Measurements from ENCODE around the gene LMNA.
A peak's percentile ranks its signal among the peaks of the same experiment; 100 is the strongest.

The LMNA gene

DNA sequence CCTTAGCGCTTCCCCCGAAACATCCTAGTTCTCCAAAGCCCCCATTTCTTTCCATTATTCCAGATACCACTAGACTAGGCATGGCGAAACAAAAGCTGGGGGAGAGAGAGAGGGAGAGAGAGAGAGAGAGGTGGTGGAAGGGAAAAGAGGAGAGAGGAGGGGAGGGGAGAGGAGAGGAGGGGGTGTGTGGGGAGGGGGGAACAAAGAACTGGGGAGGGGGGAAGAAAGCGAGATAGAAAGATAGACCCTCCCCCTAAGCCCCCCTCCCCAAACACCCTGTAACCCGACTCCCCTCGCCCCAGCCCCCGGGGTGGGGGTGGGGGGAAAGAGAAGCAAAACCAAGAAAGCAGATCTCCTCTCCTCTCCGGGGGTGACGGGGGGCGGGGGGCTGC is 32.6 kb upstream of the LMNA start:
- DNase-seq (ENCODE audit: low read depth in 2 of 3, low spot score in 2 of 3): no peak

- DNase-seq (ENCODE audit: low read depth in 2 of 3, low spot score in 2 of 3): no peak
These were observed 32.0 kb upstream of the LMNA start, which contains the start of gene MEX3A for GRCh38 chr1:156082309-156083091. MEX3A (minus strand) TSS chr1:156082465; CDS start chr1:156081998, 467 bp downstream.

DNA sequence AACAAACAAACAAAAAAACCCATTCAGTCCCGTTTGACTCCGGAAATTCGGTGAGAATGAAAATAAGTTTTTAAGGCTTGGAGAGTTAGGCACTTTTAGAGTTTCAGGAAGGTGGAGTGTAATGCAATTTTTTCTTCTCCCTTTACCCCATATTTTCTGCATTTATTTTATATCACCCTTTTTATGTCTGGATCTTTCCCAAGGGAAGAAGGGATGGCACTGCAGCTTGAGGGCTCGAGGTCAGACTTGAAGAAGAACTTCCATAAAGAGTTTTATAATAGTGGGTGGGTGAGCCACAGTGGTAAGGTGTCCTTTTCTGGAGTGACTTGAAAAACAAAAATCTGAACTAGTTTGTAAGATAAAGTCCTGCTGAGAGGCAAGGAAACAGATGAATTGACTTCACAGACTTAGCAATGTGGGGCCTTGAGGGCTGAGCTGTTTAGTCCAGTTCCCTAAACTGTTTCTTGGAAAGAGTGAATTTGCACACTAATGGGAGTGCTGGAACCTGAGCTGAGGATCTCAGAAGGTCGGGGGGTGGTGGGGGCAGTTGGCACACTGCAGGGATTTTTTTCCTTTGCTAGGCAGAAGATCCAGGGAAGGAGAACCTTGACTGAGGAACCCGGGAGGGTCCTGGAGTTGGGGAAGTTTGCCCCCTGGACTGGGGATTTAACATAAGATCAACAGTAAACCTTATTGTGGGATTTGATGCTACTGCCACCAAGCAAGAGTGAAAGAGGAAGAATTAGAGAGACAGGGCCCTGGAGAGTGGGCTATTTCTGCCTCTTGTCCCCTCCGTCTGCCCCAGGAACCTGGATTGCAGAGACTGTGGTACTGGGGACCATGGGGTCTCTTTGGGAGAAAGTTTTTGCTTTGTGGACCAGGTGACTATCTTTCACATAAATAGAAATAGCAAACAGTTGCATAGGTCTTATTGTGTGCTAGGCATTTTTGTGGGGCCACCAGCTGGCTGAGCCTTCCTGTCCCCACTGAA is 30.4 kb upstream of the LMNA start:
- DNase-seq (ENCODE audit: low read depth in 2 of 3, low spot score in 2 of 3): no peak

DNA sequence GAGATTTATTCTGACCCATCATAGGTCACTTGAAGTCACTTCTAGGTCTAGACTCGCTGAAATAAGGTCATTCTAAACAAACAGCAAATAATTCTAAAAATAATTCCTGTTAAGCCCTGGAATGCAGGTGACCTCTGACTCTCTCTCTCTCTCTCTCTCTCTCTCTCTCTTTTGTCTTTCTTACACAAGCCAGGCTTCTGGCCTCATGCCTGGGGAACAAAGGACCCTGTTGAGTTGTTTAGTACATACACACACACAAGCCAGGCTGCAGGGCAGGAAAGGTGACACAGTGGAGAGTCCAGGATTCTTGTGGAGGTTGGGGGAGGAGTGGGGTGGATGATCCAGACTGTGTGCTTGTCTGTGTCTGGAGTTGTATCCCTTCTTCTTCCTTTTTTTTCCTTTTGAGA is 28.3 kb upstream of the LMNA start:
- DNase-seq (ENCODE audit: low read depth in 2 of 3, low spot score in 2 of 3): no peak

GRCh38 chr1:156089704-156090103 is 24.8 kb upstream of the LMNA start:
- DNase-seq (ENCODE audit: low read depth in 2 of 3, low spot score in 2 of 3): no peak

GRCh38 chr1:156090138-156090839 is 24.2 kb upstream of the LMNA start:
- DNase-seq (ENCODE audit: low read depth in 2 of 3, low spot score in 2 of 3): no peak

DNA sequence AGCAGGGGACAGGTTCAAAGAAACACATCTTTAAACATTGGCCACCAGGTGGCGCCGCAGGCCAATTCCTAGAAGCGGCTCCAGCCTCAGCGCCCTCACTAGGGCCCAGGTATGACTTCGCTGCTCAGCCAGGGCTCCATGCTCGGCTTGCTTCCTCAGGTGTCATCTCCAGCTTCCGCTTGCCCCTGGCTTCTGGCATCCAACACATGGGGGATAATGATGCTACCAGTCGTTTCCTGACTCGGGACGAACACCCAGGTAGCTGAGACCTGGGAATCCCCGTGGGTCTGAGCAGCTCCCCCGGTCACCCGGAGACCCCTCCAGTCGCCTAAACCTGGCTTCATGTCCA is 23.7 kb upstream of the LMNA start:
- peak; percentile 61 to 91 (median 89) for DNase-seq (ENCODE audit: low read depth in 2 of 3, low spot score in 2 of 3)

DNA sequence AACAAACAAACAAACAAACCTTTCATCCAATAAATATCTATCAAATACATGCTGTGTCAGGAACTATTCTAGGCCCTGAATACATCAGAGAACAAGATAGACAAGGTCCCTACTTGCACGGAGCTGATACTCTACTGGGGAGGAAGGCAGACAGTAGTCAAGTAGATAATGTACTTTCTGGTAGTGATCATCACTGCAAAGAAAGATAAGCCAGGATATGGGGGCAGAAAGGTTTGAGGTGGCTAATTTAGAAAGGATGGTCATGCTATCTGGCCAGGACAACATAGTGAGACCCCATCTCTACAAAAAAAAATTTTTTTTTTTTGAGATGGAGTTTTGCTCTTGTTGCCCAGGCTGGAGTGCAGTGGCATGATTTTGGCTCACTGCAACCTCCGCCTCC is 22.9 kb upstream of the LMNA start:
- DNase-seq (ENCODE audit: low read depth in 2 of 3, low spot score in 2 of 3): no peak

DNA sequence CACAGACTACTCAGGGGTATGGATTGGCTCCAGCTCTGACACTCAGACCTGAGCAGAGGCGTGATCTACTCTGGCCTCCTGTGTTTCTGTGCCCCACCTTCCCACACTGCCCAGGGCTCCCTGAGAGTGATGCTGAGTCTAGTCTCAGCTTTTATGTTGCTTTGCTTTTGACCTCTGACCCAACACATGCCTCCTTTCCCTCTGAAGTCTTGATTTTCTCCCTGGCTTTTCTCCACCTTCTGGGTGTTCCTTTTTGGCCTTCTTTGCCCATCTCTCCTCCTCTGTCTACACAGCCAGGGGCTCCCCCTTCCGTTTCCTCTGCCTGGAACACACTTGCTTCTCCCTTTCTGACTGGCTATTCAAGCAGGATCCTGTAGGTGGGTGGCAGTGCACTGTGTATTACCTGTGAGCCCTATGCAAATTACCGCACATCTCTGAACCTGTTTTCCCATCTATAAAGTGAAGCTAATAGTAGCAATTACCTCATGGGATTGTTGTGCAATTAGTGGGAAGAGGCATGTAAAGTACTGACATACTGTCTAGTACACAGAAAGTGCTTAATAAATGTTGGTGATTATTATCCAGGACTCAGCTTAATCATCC is 18.5 kb upstream of the LMNA start:
- no peak for DNase-seq (ENCODE audit: low read depth in 2 of 3, low spot score in 2 of 3)

DNA sequence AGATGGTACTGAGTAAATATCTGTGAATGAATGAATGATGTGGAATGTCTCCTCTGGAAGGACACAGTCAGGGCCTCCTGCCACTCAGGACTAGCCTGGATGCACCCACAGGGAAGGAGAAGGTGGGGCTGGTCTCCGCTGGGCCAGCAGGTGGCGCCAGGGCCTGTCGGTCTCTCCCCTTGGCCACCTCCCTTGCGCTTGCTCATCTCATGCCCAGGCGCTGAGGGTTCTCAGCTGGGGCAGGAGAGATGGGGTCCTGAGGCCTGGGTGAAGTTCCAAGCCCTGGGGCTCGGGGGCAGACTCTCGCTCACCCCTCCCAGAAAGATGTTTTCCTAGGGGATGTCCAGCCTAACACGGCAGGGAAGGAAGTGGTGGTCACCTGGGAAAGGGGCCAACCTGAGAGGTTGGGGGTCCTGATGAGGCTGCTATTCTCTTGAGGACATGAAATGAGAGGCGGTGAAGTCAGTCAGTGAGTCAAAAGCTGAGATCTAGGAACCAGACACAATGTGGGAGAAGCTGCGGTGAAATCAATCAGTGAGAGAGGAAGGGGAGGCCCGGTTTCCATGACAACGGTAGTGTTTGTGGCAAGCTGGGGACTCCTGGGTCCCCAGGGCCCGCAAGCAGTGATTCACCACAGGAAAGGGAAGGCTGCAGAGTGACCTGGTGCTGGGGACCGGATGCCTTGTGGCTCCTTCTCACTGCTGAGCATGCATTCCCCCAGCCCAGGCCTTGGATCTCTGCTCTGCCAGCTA is 17.7 kb upstream of the LMNA start:
- peak; percentile 78 to 82 (median 81) for DNase-seq (ENCODE audit: low read depth in 2 of 3, low spot score in 2 of 3)

DNA sequence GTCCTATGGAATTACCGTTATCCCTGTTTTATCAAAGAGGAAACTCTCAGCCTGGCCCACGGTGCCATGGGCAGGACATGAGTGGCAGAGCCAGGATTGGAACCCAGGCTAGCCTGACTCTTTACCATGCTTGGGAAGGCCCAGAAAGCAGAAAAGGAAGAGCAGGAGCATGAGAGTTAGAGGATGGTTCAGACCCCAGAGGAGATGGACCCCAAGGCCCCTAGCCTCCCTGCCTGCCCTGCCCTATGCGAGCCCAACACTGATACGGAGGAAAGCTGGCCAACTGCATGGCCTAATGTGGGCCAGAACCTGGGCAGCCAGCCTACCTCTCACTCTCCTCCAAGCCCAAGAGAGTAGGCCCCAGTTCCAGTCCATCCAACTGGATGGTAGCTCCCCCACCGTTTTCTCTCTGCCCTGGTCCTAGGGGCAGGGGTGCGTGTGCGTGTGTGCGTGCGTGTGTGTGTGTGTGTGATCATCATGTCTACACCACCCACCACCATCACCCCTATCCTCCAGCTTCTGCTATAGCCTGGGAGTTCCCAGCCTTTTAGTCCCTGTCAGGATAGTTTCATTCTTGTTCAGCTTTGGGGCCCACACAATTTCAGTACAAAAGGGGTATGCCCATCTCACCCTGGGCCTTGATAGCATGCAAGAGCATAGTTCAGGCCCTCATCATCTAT is 16.9 kb upstream of the LMNA start:
- peak in 1 of 3 experiments; percentile 36 for DNase-seq (ENCODE audit: low read depth in 2 of 3, low spot score in 2 of 3)

DNA sequence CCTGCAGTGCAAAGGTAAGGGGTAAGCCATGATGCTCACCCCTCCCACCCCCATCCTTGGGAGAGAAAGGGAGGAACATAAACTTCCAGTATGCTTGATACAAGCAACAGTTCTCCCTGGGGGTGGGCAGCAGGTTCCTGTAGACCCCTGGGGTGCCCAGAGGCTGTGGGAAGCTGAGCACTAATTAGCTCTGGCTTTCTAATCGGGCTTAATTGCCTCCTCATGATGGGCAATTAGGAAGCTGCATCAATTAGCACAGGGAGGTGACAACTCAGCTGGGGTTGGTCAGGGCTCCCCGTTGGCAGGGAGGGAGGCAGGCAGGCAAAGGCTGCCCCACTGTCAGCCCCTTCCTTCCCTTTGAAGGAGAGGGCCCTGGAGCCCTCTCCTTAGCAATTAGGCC is 15.7 kb upstream of the LMNA start:
- DNase-seq (ENCODE audit: low read depth in 2 of 3, low spot score in 2 of 3): no peak

DNA sequence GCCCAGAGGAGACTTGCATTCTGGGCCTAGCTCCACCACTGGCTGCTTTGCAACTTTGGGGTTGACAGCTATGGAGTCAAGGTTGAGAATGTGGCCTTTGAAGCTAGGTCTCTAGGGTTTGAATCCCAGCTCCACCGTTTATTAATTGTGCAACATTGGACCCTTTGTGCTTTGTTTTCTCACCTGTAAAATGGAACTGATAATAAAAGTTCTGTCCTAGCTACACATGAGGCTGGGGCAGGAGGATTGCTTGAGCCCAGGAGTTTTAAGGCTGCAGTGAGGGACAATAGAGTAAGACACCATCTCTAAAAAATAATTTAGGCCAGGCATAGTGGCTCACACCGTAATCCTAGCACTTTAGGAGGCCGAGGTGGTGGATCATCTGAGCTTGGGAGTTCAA is 15.2 kb upstream of the LMNA start:
- DNase-seq (ENCODE audit: low read depth in 2 of 3, low spot score in 2 of 3): no peak

- DNase-seq (ENCODE audit: low read depth in 2 of 3, low spot score in 2 of 3): no peak
These were observed 14.1 kb upstream of the LMNA start for GRCh38 chr1:156100205-156100995.

GRCh38 chr1:156101880-156102279 is 12.6 kb upstream of the LMNA start:
- no peak for DNase-seq (ENCODE audit: low read depth in 2 of 3, low spot score in 2 of 3)

DNA sequence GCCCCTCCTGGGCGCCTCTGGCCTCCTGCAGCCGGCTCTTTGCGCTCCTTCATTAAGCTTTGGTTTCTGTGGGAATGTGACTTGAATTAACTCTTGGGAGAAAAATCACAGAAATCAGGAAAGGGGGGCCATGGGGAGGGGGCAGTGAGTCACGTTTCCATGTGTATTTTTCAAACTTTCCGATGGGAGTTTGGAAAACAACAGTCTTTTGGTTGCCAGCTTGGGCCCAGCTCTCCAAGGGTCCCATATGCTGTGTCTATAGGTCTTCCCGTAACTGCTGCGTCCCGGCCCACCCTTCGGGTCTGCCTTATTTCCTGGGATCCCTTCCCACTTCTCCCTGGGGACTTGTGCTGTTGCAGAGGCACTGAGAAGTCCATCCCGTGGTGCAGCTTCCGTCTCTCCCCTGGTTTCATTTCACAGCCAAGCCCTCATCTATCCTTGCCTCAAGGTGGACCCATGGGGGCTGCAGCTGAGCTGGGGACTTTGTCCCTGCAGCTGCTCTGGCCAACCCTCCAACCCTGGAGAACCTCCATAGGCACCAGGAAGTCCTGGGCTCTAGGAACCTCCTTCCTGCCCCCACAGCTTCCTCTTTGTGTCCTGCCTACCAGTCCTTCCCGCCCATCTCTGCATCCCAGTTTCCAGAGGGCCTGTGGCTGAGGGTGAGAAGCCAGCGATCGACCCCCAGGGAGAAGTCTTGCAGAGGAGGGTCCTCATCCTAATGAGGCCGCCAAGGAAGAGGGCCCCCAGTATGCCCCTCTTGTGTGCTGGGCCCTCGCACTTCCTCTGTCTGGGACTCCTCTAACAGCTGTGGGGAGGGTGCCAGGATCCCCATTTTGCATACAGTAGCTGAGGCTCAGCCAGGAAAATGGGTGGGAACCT is 11.6 kb upstream of the LMNA start:
- DNase-seq (ENCODE audit: low read depth in 2 of 3, low spot score in 2 of 3): no peak

DNA sequence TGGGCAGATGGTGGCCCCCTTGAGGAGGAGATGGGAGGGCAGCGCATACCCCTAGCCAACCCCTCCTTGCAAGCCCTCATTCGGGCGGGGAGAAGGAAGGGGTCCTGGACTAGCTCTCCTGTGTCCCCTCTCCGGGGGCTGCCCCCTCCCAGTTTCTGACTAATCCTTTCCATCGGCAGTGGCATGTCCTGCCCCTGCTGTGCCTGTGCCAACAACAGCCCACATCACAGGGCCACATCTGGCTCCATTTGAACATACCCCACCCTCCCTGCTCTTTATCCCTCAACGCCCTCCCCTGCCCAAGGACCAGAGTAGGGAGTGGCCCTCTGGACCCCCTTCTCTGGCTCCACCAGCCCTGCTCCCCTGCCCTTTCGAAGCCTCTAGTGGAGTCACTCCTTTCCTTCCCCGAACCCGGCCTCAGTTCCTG is 11.0 kb upstream of the LMNA start:
- no peak for DNase-seq (ENCODE audit: low read depth in 2 of 3, low spot score in 2 of 3)
